Nephron progenitor cell (in vitro differentiated cells): ENCODE measurements around the gene SLC34A3.

Experiments used
- DNase-seq: peaks from one replicate; pipeline ENCODE4 v3.0.0; 2021
- H3K27ac Mint-ChIP-seq: 2 replicates; pipeline ENCODE4 v1.8.0; 2021; ENCODE audit warnings: mild to moderate bottlenecking, moderate library complexity, mixed read lengths
- H3K27me3 Mint-ChIP-seq: 2 replicates; pipeline ENCODE4 v1.8.0; 2021; ENCODE audit warnings: mild to moderate bottlenecking, low read depth, mixed read lengths; ENCODE audit not compliant: poor library complexity
- H3K36me3 Mint-ChIP-seq: 2 replicates; pipeline ENCODE4 v1.8.0; 2021; ENCODE audit warnings: low read depth, mixed read lengths
- H3K4me1 Mint-ChIP-seq: 2 replicates; pipeline ENCODE4 v1.8.0; 2021; ENCODE audit warnings: mixed read lengths
- H3K4me3 Mint-ChIP-seq: 2 replicates; pipeline ENCODE4 v1.8.0; 2021; ENCODE audit warnings: mild to moderate bottlenecking, moderate library complexity, mixed read lengths
- H3K9me3 Mint-ChIP-seq: 2 replicates; pipeline ENCODE4 v1.8.0; 2021; ENCODE audit warnings: mild to moderate bottlenecking, moderate library complexity, mixed read lengths
- CTCF ChIP-seq: fragments of 200-600 bp; sonication (generic); IDR thresholded peaks from 2 replicates; pipeline ENCODE4 v1.5.0; 2021; ENCODE audit warnings: antibody characterized with exemption

The SLC34A3 gene

GRCh38 chr9:137228506-137228967, 2.2 kb upstream of the SLC34A3 start:
- no peak for TF ChIP-seq CTCF
- no peaks in the 10 kb centered on the region for H3K36me3 Mint-ChIP-seq
- no peak overlapping the region for H3K4me3 Mint-ChIP-seq
- H3K27ac Mint-ChIP-seq, result no peak overlapping the region
- peaks cover 14% of the 10 kb centered on the region for H3K4me1 Mint-ChIP-seq
- no peaks in the 10 kb centered on the region for H3K27me3 Mint-ChIP-seq
- DNase-seq, result no peak
- no peaks in the 10 kb centered on the region for H3K9me3 Mint-ChIP-seq

- Mint-ChIP-seq H3K27me3 (no peaks in the 10 kb centered on the region), H3K9me3 (no peaks in the 10 kb centered on the region), H3K4me1 (peaks cover 14% of the 10 kb centered on the region), H3K36me3 (no peaks in the 10 kb centered on the region), H3K4me3 (no peak overlapping the region), H3K27ac (no peak overlapping the region)
- TF ChIP-seq CTCF, result no peak
- no peak for DNase-seq
Observed at GRCh38 chr9:137228968-137229896, 1.5 kb upstream of the SLC34A3 start.

- no peak overlapping the region for H3K4me3 Mint-ChIP-seq
- no peaks in the 10 kb centered on the region for H3K36me3 Mint-ChIP-seq
- H3K9me3 Mint-ChIP-seq, result no peaks in the 10 kb centered on the region
- DNase-seq, result no peak
- no peak overlapping the region for H3K27ac Mint-ChIP-seq
- no peaks in the 10 kb centered on the region for H3K27me3 Mint-ChIP-seq
- peaks cover 20% of the 10 kb centered on the region for H3K4me1 Mint-ChIP-seq
- no peak for TF ChIP-seq CTCF
Observed at GRCh38 chr9:137229903-137230704, 597 bp upstream of the SLC34A3 start.

GRCh38 chr9:137231372-137232039, 805 bp downstream of the SLC34A3 start:
- DNase-seq, result no peak
- Mint-ChIP-seq H3K27ac (no peak overlapping the region), H3K9me3 (no peaks in the 10 kb centered on the region), H3K4me1 (peaks cover 21% of the 10 kb centered on the region), H3K4me3 (no peak overlapping the region), H3K36me3 (no peaks in the 10 kb centered on the region), H3K27me3 (no peaks in the 10 kb centered on the region)
- TF ChIP-seq CTCF, result no peak

GRCh38 chr9:137232101-137232500, 1.4 kb downstream of the SLC34A3 start:
- Mint-ChIP-seq H3K4me1 (peaks cover 22% of the 10 kb centered on the region), H3K4me3 (no peak overlapping the region), H3K9me3 (no peaks in the 10 kb centered on the region), H3K27me3 (no peaks in the 10 kb centered on the region), H3K27ac (no peak overlapping the region), H3K36me3 (no peaks in the 10 kb centered on the region)
- TF ChIP-seq CTCF, result no peak
- DNase-seq, result no peak
